ENCODE measurements around the gene CRISP1. TPM values are rescaled to one million over a fixed set of nuclear protein-coding genes. Genes with fewer than 3 reads are reported as not detected.

The CRISP1 gene
- total RNA-seq (not detected in 2 replicates), polyA plus RNA-seq (not detected in 2 replicates), polyA minus RNA-seq (not detected in 2 replicates)
- total RNA-seq (2013), result not detected

GRCh38 chr6:49866485-49866943, at the start of gene CRISP1:
Gene CRISP1, minus strand, starts transcription at chr6:49866535. Its CDS starts 9,135 bp downstream, at chr6:49857400.
- ChIA-PET CTCF (no interaction called here), POLR2A (no interaction called here)
- H3K79me2 ChIP-seq (ENCODE audit: control insufficient read depth, insufficient read depth, low read length), result no peaks in the 10 kb centered on the region
- DNase-seq (no peak), ATAC-seq (ENCODE audit: low read depth) (no peak)
- H3K4me3 Mint-ChIP-seq, result no peak within 1 kb of the TSS
- TF ChIP-seq EZH2 (IDR thresholded peaks at IDR 0.05; ENCODE audit: borderline replicate concordance, insufficient read depth, low read depth, low read length, poor library complexity, severe bottlenecking) (no peak), CTCF (IDR thresholded peaks at IDR 0.05) (no peak)
- no peak within 1 kb of the TSS for H3K27ac ChIP-seq (ENCODE audit: low read length in 2 of 2)
- no CpG with 5 or more reads among the region's 1 CpG for WGBS (ENCODE audit: insufficient coverage)
- H3K27me3 ChIP-seq (replicated peaks in 1 of 4; ENCODE audit: control extremely low read depth in 1 of 4, control insufficient read depth in 3 of 4, insufficient read depth in 4 of 4, low read length in 3 of 4), result no peaks in the 10 kb centered on the region
- intact Hi-C loops (cut with micrococcal nuclease), result no loop called here
- no peak within 1 kb of the TSS for H3K9ac ChIP-seq (ENCODE audit: low read length)
- no peaks in the 10 kb centered on the region for H3K36me3 ChIP-seq (replicated peaks in 1 of 2; ENCODE audit: control extremely low read depth in 1 of 2, control insufficient read depth in 1 of 2, extremely low read depth in 1 of 2, insufficient read depth in 2 of 2, low read length in 1 of 2)
- no peaks in the 10 kb centered on the region for H4K20me1 ChIP-seq (ENCODE audit: control insufficient read depth, insufficient read depth, low read length, poor library complexity, severe bottlenecking)
- H3K27me3 Mint-ChIP-seq, result no peaks in the 10 kb centered on the region
- H3K9me3 Mint-ChIP-seq (ENCODE audit: insufficient read depth), result no peaks in the 10 kb centered on the region
- no peak within 1 kb of the TSS for H3K4me2 ChIP-seq (replicated peaks; ENCODE audit: low read depth, low read length, poor library complexity, severe bottlenecking)
- H3K4me3 ChIP-seq (ENCODE audit: control extremely low read depth in 1 of 5, extremely low read depth in 1 of 5, insufficient read depth in 1 of 5, low read depth in 2 of 5, low read length in 4 of 5), result no peak within 1 kb of the TSS
- no peaks in the 10 kb centered on the region for H3K4me1 Mint-ChIP-seq
- no peak within 1 kb of the TSS for H2AFZ ChIP-seq (ENCODE audit: insufficient read depth, low read depth, low read length, poor library complexity, severe bottlenecking)
- H3K4me1 ChIP-seq (ENCODE audit: control insufficient read depth in 2 of 2, insufficient read depth in 2 of 2, low read length in 2 of 2), result no peaks in the 10 kb centered on the region
- peaks cover 0 to 4% (median 0%) of the 10 kb centered on the region in 3 donors for H3K9me3 ChIP-seq (ENCODE audit: control extremely low read depth in 1 of 3, control insufficient read depth in 2 of 3, insufficient read depth in 1 of 3, low read length in 2 of 3)
- no peak within 1 kb of the TSS for H3K27ac Mint-ChIP-seq

GRCh38 chr6:49915035-49915434, 48.7 kb upstream of the CRISP1 start:
- Histone ChIP-seq H3K27ac (ENCODE audit: low read length in 2 of 2) (no peak overlapping the region), H2AFZ (ENCODE audit: insufficient read depth, low read depth, low read length, poor library complexity, severe bottlenecking) (no peak overlapping the region), H3K36me3 (replicated peaks in 1 of 2; ENCODE audit: control extremely low read depth in 1 of 2, control insufficient read depth in 1 of 2, extremely low read depth in 1 of 2, insufficient read depth in 2 of 2, low read length in 1 of 2) (no peaks in the 10 kb centered on the region), H3K9me3 (ENCODE audit: control extremely low read depth in 1 of 3, control insufficient read depth in 2 of 3, insufficient read depth in 1 of 3, low read length in 2 of 3) (no peaks in the 10 kb centered on the region), H3K4me1 (ENCODE audit: control insufficient read depth in 2 of 2, insufficient read depth in 2 of 2, low read length in 2 of 2) (no peaks in the 10 kb centered on the region), H3K4me3 (ENCODE audit: control extremely low read depth in 1 of 5, extremely low read depth in 1 of 5, insufficient read depth in 1 of 5, low read depth in 2 of 5, low read length in 4 of 5) (no peak overlapping the region), H3K79me2 (ENCODE audit: control insufficient read depth, insufficient read depth, low read length) (no peaks in the 10 kb centered on the region), H3K4me2 (replicated peaks; ENCODE audit: low read depth, low read length, poor library complexity, severe bottlenecking) (no peak overlapping the region), H4K20me1 (ENCODE audit: control insufficient read depth, insufficient read depth, low read length, poor library complexity, severe bottlenecking) (no peaks in the 10 kb centered on the region), H3K27me3 (replicated peaks in 1 of 4; ENCODE audit: control extremely low read depth in 1 of 4, control insufficient read depth in 3 of 4, insufficient read depth in 4 of 4, low read length in 3 of 4) (peaks cover 0 to 2% (median 0%) of the 10 kb centered on the region in 4 experiments), H3K9ac (ENCODE audit: low read length) (no peak overlapping the region)
- Mint-ChIP-seq H3K4me3 (no peak overlapping the region), H3K4me1 (no peaks in the 10 kb centered on the region), H3K27me3 (no peaks in the 10 kb centered on the region), H3K27ac (no peak overlapping the region), H3K9me3 (ENCODE audit: insufficient read depth) (peaks cover 2% of the 10 kb centered on the region)
- ChIA-PET POLR2A (no interaction called here), CTCF (no interaction called here)
- intact Hi-C loops (cut with micrococcal nuclease), result no loop called here
- 100% methylated on average over 1 of the region's 3 CpGs for WGBS (ENCODE audit: insufficient coverage)
- TF ChIP-seq CTCF (IDR thresholded peaks at IDR 0.05), result no peak
- no peak for TF ChIP-seq EZH2 (IDR thresholded peaks at IDR 0.05; ENCODE audit: borderline replicate concordance, insufficient read depth, low read depth, low read length, poor library complexity, severe bottlenecking)
- DNase-seq, result no peak
- ATAC-seq (ENCODE audit: low read depth), result no peak

All from B cell (primary cell).